Bronchial epithelial cell (primary cell): ENCODE measurements around the gene SHCBP1. TPM values are rescaled to one million over a fixed set of nuclear protein-coding genes. Genes with fewer than 3 reads are reported as not detected.
"Not testable (repeated sequence)": the region's sequence is repeated elsewhere in the genome, so short reads cannot be mapped to it uniquely, and the experiment has no call there.

Source experiments
- DNase-seq: peaks from one replicate; pipeline ENCODE4 v3.0.0-alpha.2; 2010; ENCODE audit warnings: low read depth
- FAIRE-seq: peaks from 2 replicates; lab custom pipeline; 2011; peaks lifted over from hg19 to GRCh38; lab: Jason Lieb, UNC
- H3K27me3 ChIP-seq: 2 replicates; pipeline ENCODE4 v1.5.1; 2011; ENCODE audit warnings: low read length; ENCODE audit not compliant: control insufficient read depth, insufficient read depth
- H3K36me3 ChIP-seq: 2 replicates; pipeline ENCODE4 v1.5.1; 2011; ENCODE audit warnings: low read length; ENCODE audit not compliant: control insufficient read depth, insufficient read depth
- H3K4me3 ChIP-seq: 2 replicates; pipeline ENCODE4 v1.5.1; 2011; ENCODE audit warnings: mild to moderate bottlenecking, low read depth, low read length, control low read depth
- CTCF ChIP-seq: IDR thresholded peaks from 2 replicates; pipeline ENCODE4 v1.5.1; 2011; ENCODE audit warnings: mild to moderate bottlenecking, moderate library complexity, low read length, control low read depth, inconsistent platforms; ENCODE audit not compliant: insufficient read depth, severe bottlenecking
- total RNA-seq: library from RNA; depleted of rRNA; stranded (reverse); fragments of >200 nt; gene quantifications from 2 replicates; pipeline ENCODE4 v1.2.1, GENCODE V29; 2014

SHCBP1 gene
- total RNA-seq, 1 donor from 2014 or later = 1.3 TPM

- no peak for DNase-seq
- Histone ChIP-seq H3K27me3 (no peaks in the 10 kb centered on the region), H3K4me3 (no peak overlapping the region), H3K36me3 (no peaks in the 10 kb centered on the region)
- no peak for FAIRE-seq
- TF ChIP-seq CTCF = no peak
Observed at GRCh38 chr16:46562979-46563378, 58.2 kb downstream of the SHCBP1 start.

- H3K36me3 ChIP-seq = no peaks in the 10 kb centered on the region
- H3K27me3 ChIP-seq = no peaks in the 10 kb centered on the region
- DNase-seq (no peak), FAIRE-seq (no peak)
- no peak overlapping the region for H3K4me3 ChIP-seq
- TF ChIP-seq CTCF = no peak
Observed at GRCh38 chr16:46558018-46558417, 63.2 kb downstream of the SHCBP1 start.

GRCh38 chr16:46555951-46556350 lies 65.2 kb downstream of the SHCBP1 start:
- H3K27me3 ChIP-seq = no peaks in the 10 kb centered on the region
- no peak overlapping the region for H3K4me3 ChIP-seq
- no peak for TF ChIP-seq CTCF
- DNase-seq = peak; percentile 11
- no peaks in the 10 kb centered on the region for H3K36me3 ChIP-seq
- FAIRE-seq = no peak

- H3K36me3 ChIP-seq, H3K4me3 ChIP-seq, H3K27me3 ChIP-seq, FAIRE-seq: not testable (repeated sequence)
- peak; percentile 84 for TF ChIP-seq CTCF
- peak; percentile 42 for DNase-seq
Observed at GRCh38 chr16:46554435-46554834, 66.7 kb downstream of the SHCBP1 start.

- no peak for FAIRE-seq
- no peak overlapping the region for H3K4me3 ChIP-seq
- no peaks in the 10 kb centered on the region for H3K36me3 ChIP-seq
- no peak for DNase-seq
- H3K27me3 ChIP-seq = no peaks in the 10 kb centered on the region
- no peak for TF ChIP-seq CTCF
Observed at GRCh38 chr16:46549477-46549876, 71.7 kb downstream of the SHCBP1 start.

Other genes with a start within 250 kb of the SHCBP1 start
- 53.6 and 116 TPM in 2 replicates for gene VPS35, start 67.8 kb upstream of the SHCBP1 start, total RNA-seq
- 1.3 and 1.7 TPM in 2 replicates for gene ORC6, start 68.3 kb upstream of the SHCBP1 start, total RNA-seq
- under 0.01 TPM in 1 of 2 replicates, not detected in the other for gene MYLK3, start 127.0 kb upstream of the SHCBP1 start, total RNA-seq
- 5.3 and 7.6 TPM in 2 replicates for gene C16orf87, start 209.8 kb upstream of the SHCBP1 start, total RNA-seq